A673 (cell line): ENCODE data around the gene PTPA. TPM values are rescaled to one million over a fixed set of nuclear protein-coding genes. Genes with fewer than 3 reads are reported as not detected.
A peak's percentile ranks its signal among the peaks of the same experiment; 100 is the strongest.

Source experiments
- BruUV-seq: library from RNA; stranded (reverse); fragments of 400-500 nt; replicated peaks from 2 replicates; lab custom pipeline; 2021; lab: Mats Ljungman, UMichigan
- CTCF ChIA-PET: fragments of 300-600 bp; sonication (Branson Sonifier 250); formaldehyde crosslinking; loops from one replicate; lab custom pipeline; 2022; ENCODE audit warnings: antibody characterized with exemption; lab: Charles Lee
- POLR2A ChIA-PET: fragments of 300-600 bp; sonication (Branson Sonifier 250); formaldehyde crosslinking; loops from one replicate; lab custom pipeline; 2022; ENCODE audit warnings: antibody characterized with exemption; ENCODE audit not compliant: low non-redundant PET; lab: Charles Lee
- DNase-seq: peaks from one replicate; pipeline ENCODE4 v3.0.0-alpha.2; 2015; ENCODE audit warnings: low spot score
- H3K27ac ChIP-seq: fragments of 200-600 bp; sonication (generic); 2 replicates; pipeline ENCODE4 v1.5.1; 2016; ENCODE audit warnings: mixed run types, low read depth, mild to moderate bottlenecking, mixed read lengths, antibody characterized with exemption, low read length; ENCODE audit not compliant: poor library complexity, severe bottlenecking
- H3K27me3 ChIP-seq: fragments of 200-600 bp; sonication (generic); replicated peaks from 2 replicates; pipeline ENCODE4 v1.6.1; 2017; ENCODE audit warnings: mixed run types, low read depth, mild to moderate bottlenecking, mixed read lengths, antibody characterized with exemption, low read length; ENCODE audit not compliant: insufficient read depth, poor library complexity
- H3K36me3 ChIP-seq: fragments of 200-600 bp; sonication (generic); 2 replicates; pipeline ENCODE4 v1.6.1; 2016; ENCODE audit warnings: mixed run types, mild to moderate bottlenecking, mixed read lengths, antibody characterized with exemption, low read length; ENCODE audit not compliant: insufficient read depth, poor library complexity, severe bottlenecking
- H3K4me1 ChIP-seq: fragments of 200-600 bp; sonication (generic); 2 replicates; pipeline ENCODE4 v1.6.1; 2017; ENCODE audit warnings: mixed run types, mild to moderate bottlenecking, mixed read lengths, antibody characterized with exemption, low read length; ENCODE audit not compliant: insufficient read depth, poor library complexity, severe bottlenecking
- H3K4me3 ChIP-seq: fragments of 200-600 bp; sonication (generic); 2 replicates; pipeline ENCODE4 v1.5.1; 2016; ENCODE audit warnings: low read depth, mixed run types, mild to moderate bottlenecking, mixed read lengths, low read length; ENCODE audit not compliant: poor library complexity, severe bottlenecking
- H3K9me3 ChIP-seq: fragments of 200-600 bp; sonication (generic); 2 replicates; pipeline ENCODE4 v1.6.1; 2016; ENCODE audit warnings: mixed run types, low read depth, mild to moderate bottlenecking, mixed read lengths, antibody characterized with exemption, low read length; ENCODE audit not compliant: poor library complexity, severe bottlenecking
- EZH2 ChIP-seq: fragments of 200-600 bp; sonication (generic); IDR thresholded peaks from 2 replicates; pipeline ENCODE4 v1.6.1; 2017; ENCODE audit warnings: borderline replicate concordance, low read depth, mild to moderate bottlenecking, mixed read lengths, antibody characterized with exemption, low read length; ENCODE audit not compliant: poor library complexity, severe bottlenecking
- intact Hi-C: fragments of 100-400 bp; cut with micrococcal nuclease; formaldehyde crosslinking; loops from one replicate; pipeline ENCODE4 v1.10.0; 2022; ENCODE audit not compliant: unreplicated experiment
- total RNA-seq: library from RNA; stranded (reverse); gene quantifications from 2 replicates; pipeline ENCODE4 v1.2.3, GENCODE V29; 2021
- TF ChIP-seq, protein P1 (sequence below): fragments of 300-800, 200-600 bp; sonication (generic); conservative IDR thresholded peaks from 2 replicates; pipeline ENCODE4 v1.5.1; 2017; ENCODE audit warnings: low read depth, mild to moderate bottlenecking, antibody characterized with exemption, low read length, moderate library complexity, mixed read lengths

The PTPA gene
- total RNA-seq, 1 experiment from 2014 or later = 157 TPM

DNA sequence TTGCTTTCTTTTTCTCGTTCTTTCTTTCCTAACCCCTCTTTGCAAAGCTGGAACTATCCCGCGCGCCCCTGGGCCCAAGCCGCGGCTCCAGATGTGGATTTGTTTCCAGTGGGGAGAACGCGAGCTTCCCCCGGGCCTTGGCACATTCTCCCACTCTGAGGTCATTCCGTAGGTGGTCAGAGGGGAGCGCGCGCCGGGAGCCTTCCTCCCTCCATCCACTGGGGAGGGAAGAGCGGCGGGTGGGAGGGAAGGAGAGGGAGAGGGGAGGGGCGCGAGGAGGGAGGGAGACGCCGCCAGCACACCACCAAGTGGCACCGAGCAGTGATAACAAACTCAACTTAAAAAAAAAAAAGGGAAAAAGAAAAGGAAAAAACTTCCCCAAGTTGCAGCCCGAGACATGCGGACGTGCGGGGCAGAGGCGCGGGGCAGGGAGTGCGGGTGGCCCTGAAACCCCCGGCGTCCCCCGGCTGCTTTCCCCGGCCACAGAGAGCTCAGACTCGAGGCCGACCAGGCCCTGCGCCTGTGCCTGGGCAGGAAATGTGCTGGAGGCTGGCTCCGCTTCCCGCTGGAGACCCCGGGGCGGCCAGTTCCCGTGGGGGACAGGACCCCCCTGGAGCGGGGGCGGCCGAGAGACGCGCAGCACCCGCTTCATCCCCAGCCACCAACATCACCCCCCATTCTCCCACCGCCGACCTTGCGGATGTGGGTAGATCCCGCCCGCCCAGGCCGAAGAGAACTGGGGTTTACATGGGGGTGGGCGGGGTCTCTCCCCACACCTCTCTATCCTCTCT, 63.7 kb downstream of the PTPA start:
- BruUV-seq = no TSS peak
- Histone ChIP-seq H3K4me1 (peaks cover 24% of the 10 kb centered on the region), H3K9me3 (no peaks in the 10 kb centered on the region), H3K27ac (peak overlapping the region; percentile 93), H3K4me3 (peak overlapping the region; percentile 66), H3K27me3 (no peaks in the 10 kb centered on the region), H3K36me3 (no peaks in the 10 kb centered on the region)
- DNase-seq = peak; percentile 85
- no peak for TF ChIP-seq EZH2
- TF ChIP-seq, protein P1, sequence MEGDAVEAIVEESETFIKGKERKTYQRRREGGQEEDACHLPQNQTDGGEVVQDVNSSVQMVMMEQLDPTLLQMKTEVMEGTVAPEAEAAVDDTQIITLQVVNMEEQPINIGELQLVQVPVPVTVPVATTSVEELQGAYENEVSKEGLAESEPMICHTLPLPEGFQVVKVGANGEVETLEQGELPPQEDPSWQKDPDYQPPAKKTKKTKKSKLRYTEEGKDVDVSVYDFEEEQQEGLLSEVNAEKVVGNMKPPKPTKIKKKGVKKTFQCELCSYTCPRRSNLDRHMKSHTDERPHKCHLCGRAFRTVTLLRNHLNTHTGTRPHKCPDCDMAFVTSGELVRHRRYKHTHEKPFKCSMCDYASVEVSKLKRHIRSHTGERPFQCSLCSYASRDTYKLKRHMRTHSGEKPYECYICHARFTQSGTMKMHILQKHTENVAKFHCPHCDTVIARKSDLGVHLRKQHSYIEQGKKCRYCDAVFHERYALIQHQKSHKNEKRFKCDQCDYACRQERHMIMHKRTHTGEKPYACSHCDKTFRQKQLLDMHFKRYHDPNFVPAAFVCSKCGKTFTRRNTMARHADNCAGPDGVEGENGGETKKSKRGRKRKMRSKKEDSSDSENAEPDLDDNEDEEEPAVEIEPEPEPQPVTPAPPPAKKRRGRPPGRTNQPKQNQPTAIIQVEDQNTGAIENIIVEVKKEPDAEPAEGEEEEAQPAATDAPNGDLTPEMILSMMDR = peak; percentile 37; the same call in 1 of the 2 replicates
- ChIA-PET POLR2A (interaction anchor here (0.7 to 1.1 kb wide), 2 partner anchors 9 to 45 kb away, joined by 4 to 5 read pairs; no protein-coding TSS in a partner anchor), CTCF (interaction anchor here (0.6 to 1.7 kb wide), 5 partner anchors 32 to 451 kb away, joined by 3 to 7 read pairs (median 4); partner anchors contain the start of gene NTMT1)
- intact Hi-C loops = loop anchor here (2.0 to 5.0 kb wide), 4 partner anchors 34 to 436 kb away; no protein-coding TSS in a partner anchor

DNA sequence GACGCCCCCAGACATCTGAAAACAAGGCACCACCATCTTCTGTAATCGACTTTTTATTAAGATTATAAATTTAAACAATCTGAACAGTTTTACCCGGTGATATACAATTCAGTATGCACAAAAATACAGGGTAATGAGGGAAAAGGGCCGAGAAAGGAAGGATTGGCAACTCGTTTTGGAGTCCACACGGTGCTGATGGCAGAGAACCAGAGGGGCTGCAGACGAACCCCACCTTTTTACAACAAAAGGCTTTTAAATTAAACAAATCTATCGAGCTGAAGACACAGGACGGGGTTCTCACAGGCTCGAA, 64.3 kb downstream of the PTPA start:
- intact Hi-C loops = loop anchor here (2.0 to 5.0 kb wide), 4 partner anchors 35 to 435 kb away; no protein-coding TSS in a partner anchor
- TF ChIP-seq EZH2 = no peak
- TF ChIP-seq, protein P1 = no peak

DNA sequence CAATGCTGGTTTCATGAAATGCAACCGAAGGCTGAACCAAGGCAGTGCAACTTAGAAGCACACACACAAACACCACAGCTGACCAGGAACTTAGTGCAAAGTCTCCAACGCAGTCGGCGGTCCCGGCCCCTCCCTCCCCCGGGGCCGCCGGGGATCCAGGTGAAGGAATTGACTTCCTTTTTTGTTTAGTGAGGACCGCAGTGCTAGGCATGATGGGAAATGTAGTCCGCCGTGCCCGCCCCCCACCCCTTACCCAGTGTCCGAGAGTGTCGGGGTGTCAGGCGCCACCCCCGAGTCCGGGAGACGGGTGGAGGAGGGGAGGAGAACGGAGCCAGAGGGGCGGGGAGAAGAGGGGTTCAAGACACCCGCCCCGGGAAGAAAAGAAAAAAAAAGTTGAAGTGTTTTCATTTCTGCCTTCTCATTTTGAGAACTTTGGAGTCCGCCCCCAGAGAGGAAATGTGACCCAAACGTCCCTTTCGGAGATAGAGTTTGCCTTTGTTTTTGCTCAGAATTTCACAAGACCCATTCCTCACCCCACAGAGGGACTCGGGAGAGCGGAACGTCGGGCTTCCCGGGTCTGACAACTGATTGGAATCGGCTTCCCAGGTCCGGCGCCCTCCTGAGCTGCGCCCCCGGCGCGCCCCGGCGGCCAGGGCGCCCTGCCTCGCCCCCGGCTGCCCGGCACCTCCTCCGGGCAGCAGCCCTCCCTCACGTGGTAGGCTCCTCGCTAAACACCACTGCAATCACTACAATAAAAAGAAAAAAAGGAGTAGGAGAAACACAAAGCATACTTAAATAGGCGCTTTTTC, 64.8 kb downstream of the PTPA start:
- TF ChIP-seq, protein P1 = no peak
- no peak for TF ChIP-seq EZH2
- intact Hi-C loops = loop anchor here (2.0 to 5.0 kb wide), 4 partner anchors 35 to 435 kb away; no protein-coding TSS in a partner anchor
- peak; percentile 79 for DNase-seq
- Histone ChIP-seq H3K27ac (peak overlapping the region; percentile 93), H3K4me3 (peak overlapping the region; percentile 66), H3K27me3 (no peaks in the 10 kb centered on the region), H3K9me3 (no peaks in the 10 kb centered on the region), H3K4me1 (peaks cover 24% of the 10 kb centered on the region), H3K36me3 (no peaks in the 10 kb centered on the region)
- ChIA-PET POLR2A (interaction anchor here (1.1 kb wide), 1 partner anchor 10 kb away, joined by 4 read pairs; no protein-coding TSS in a partner anchor), CTCF (interaction anchor here (0.6 to 1.0 kb wide), 2 partner anchors 11 to 40 kb away, joined by 3 to 5 read pairs; no protein-coding TSS in a partner anchor)
- BruUV-seq = no TSS peak

More for the DNA sequence above, 64.3 kb downstream of the PTPA start:
- peak overlapping the region; percentile 66 for H3K4me3 ChIP-seq
- CTCF ChIA-PET = interaction anchor here (0.6 kb wide), 1 partner anchor 316 kb away, joined by 3 read pairs; no protein-coding TSS in a partner anchor
- BruUV-seq = no TSS peak
- no peaks in the 10 kb centered on the region for H3K27me3 ChIP-seq
- POLR2A ChIA-PET = interaction anchor here (0.7 to 1.1 kb wide), 2 partner anchors 9 to 46 kb away, joined by 4 to 5 read pairs; no protein-coding TSS in a partner anchor
- peaks cover 24% of the 10 kb centered on the region for H3K4me1 ChIP-seq
- H3K9me3 ChIP-seq = no peaks in the 10 kb centered on the region
- H3K27ac ChIP-seq = peak overlapping the region; percentile 93
- DNase-seq = no peak
- no peaks in the 10 kb centered on the region for H3K36me3 ChIP-seq
